Measurements from ENCODE around the gene FAM24A. TPM values are rescaled to one million over a fixed set of nuclear protein-coding genes. Genes with fewer than 3 reads are reported as not detected.
A peak's percentile ranks its signal among the peaks of the same experiment; 100 is the strongest.

The FAM24A gene
- total RNA-seq, 2 experiments from 2014 or later, result not detected

DNA sequence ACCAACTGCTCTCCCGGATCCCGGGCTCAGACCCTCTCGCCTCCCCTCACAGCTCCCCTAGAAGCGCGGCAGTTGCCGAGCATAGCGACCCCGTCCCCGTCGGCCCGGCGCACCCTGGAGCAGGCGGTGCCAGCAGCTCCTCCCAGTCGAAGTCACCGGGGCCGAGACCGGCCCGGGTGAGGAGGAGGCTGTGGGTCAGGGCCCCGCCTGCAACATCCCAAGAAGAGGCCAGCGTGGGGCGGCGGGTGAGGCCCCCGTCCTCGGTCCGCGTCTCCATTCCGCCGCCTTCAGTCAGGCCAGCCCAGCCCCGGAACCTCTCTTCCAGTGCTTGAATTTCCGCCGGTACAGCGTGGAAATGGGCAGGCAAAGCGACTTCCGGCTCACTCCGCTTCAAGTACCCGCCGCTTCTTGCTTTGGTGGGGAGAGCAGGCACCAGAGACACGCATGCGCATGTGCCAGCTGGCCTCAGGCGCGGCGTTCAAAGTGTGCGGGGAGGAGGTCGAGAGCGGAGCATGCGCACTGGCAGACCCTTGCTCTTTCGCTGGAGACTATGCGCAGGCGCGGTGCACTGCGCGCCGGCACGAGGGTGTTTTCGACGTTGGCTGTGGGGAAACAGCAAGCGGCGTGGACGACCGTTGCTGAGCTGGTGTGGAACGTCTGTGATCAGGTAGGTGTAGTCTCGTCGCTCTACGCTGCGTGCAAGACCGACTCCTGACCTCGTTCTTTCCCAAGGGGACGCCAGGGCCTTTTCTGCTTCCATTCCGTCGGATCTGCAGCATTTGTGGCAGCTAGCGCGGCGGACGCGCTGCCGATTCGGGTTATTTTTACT is 43.7 kb downstream of the FAM24A start, which contains the start of gene C10orf88:
Gene C10orf88, minus strand, starts transcription at position 326 of the 829 bp plus-strand sequence. Its CDS starts 49 bp downstream, at position 277.
- H3K27ac Mint-ChIP-seq, result peak within 1 kb of the TSS; percentile 87
- ATAC-seq (ENCODE audit: low read depth) (peak; percentile 97), DNase-seq (peak; percentile 95)
- POLR2A ChIA-PET, result interaction anchor here (0.6 to 1.7 kb wide), 8 partner anchors 9 to 579 kb away, joined by 3 to 9 read pairs (median 5); partner anchors contain the start of genes ACADSB, FAM24B, IKZF5 and PSTK
- peaks cover 32% of the 10 kb centered on the region for H3K4me1 Mint-ChIP-seq
- peaks cover 6% of the 10 kb centered on the region for H3K27me3 Mint-ChIP-seq
- H3K4me3 Mint-ChIP-seq, result peak within 1 kb of the TSS; percentile 91
- H3K9me3 Mint-ChIP-seq, result no peaks in the 10 kb centered on the region
- H3K36me3 Mint-ChIP-seq, result peaks cover 15% of the 10 kb centered on the region

- H3K4me3 Mint-ChIP-seq, result no peak overlapping the region
- H3K27ac Mint-ChIP-seq, result peak overlapping the region; percentile 87
- peaks cover 10% of the 10 kb centered on the region for H3K36me3 Mint-ChIP-seq
- peaks cover 29% of the 10 kb centered on the region for H3K4me1 Mint-ChIP-seq
- POLR2A ChIA-PET, result interaction anchor here (0.7 to 1.7 kb wide), 4 partner anchors 25 to 580 kb away, joined by 3 to 9 read pairs (median 8); partner anchors contain the start of genes ACADSB, FAM24B, IKZF5 and PSTK
- peaks cover 6% of the 10 kb centered on the region for H3K27me3 Mint-ChIP-seq
- ATAC-seq (ENCODE audit: low read depth), result no peak
- no peak for DNase-seq
- H3K9me3 Mint-ChIP-seq, result no peaks in the 10 kb centered on the region
Measured at GRCh38 chr10:122954731-122955050, 44.3 kb downstream of the FAM24A start.

DNA sequence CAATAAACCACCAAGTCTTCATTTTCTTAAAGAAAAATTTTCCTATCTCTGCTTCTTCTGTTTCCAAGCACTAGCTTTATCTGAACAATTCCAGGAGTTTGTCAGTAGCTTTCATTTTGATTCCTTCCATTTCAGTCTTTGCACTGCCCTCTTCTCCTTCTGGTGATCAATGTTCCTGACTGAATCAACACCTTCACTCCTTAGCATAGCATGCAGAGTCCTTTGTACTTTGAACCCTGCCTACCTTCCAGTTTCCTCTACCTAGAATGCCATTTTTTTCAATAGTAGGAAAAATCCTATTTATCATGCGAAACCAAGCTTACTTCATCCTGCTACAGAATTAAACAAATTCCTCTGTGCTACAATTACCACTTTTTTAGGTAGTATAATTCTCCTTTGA is 45.5 kb downstream of the FAM24A start:
- H3K4me3 Mint-ChIP-seq, result no peak overlapping the region
- ATAC-seq (ENCODE audit: low read depth) (no peak), DNase-seq (no peak)
- H3K27ac Mint-ChIP-seq, result no peak overlapping the region
- peaks cover 24% of the 10 kb centered on the region for H3K4me1 Mint-ChIP-seq
- H3K36me3 Mint-ChIP-seq, result peaks cover 10% of the 10 kb centered on the region
- POLR2A ChIA-PET, result interaction anchor here (1.2 kb wide), 1 partner anchor 52 kb away, joined by 3 read pairs; no protein-coding TSS in a partner anchor
- H3K27me3 Mint-ChIP-seq, result peaks cover 6% of the 10 kb centered on the region
- H3K9me3 Mint-ChIP-seq, result no peaks in the 10 kb centered on the region

GRCh38 chr10:122957474-122957873 is 47.1 kb downstream of the FAM24A start:
- Mint-ChIP-seq H3K4me3 (no peak overlapping the region), H3K36me3 (peaks cover 7% of the 10 kb centered on the region), H3K9me3 (no peaks in the 10 kb centered on the region), H3K27ac (no peak overlapping the region), H3K27me3 (peaks cover 6% of the 10 kb centered on the region), H3K4me1 (peaks cover 17% of the 10 kb centered on the region)
- ATAC-seq (ENCODE audit: low read depth), result no peak
- no peak for DNase-seq
- POLR2A ChIA-PET, result interaction anchor here (0.6 to 1.2 kb wide), 2 partner anchors 23 to 170 kb away, joined by 3 to 7 read pairs; partner anchors contain the start of gene PSTK

DNA sequence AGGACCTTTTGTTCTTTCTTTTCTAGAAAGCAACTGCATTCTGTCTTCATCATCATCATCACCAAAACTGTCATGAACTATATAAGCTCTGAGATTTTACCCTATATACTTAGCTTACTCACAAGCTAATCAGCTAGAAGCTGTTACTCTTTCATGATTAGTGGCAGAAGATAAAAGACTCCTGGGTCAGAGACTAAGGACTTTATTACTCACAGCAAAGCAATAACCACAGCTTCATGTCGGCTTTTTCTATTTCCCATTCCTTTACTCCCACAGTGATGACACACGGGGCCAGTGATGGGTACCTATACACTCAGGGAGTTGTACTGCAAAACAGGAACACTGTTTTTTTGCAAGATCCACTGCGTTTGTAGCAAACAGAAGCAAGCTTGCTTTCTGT is 52.0 kb downstream of the FAM24A start:
- Mint-ChIP-seq H3K27me3 (peaks cover 6% of the 10 kb centered on the region), H3K27ac (no peak overlapping the region), H3K9me3 (peaks cover 15% of the 10 kb centered on the region), H3K4me1 (no peaks in the 10 kb centered on the region), H3K4me3 (no peak overlapping the region), H3K36me3 (peaks cover 3% of the 10 kb centered on the region)
- ATAC-seq (ENCODE audit: low read depth) (no peak), DNase-seq (no peak)
- POLR2A ChIA-PET, result interaction anchor here (0.6 kb wide), 1 partner anchor 161 kb away, joined by 5 read pairs; no protein-coding TSS in a partner anchor

Other genes starting within 250 kb of the FAM24A start
- gene C10orf120, start 210.8 kb upstream of the FAM24A start, total RNA-seq, result not detected
- gene CUZD1, start 64.8 kb upstream of the FAM24A start, total RNA-seq, result 1 to 10 TPM; 3.0 to 3.4 TPM
- gene FAM24B, start 31.0 kb upstream of the FAM24A start, total RNA-seq, result 10 to 100 TPM; 15.8 to 19.1 TPM
- 10 to 100 TPM; 12.2 to 15.3 TPM for gene C10orf88, start 43.6 kb downstream of the FAM24A start, total RNA-seq
- gene PSTK, start 69.8 kb downstream of the FAM24A start, total RNA-seq, result 1 to 10 TPM; 3.5 to 4.5 TPM
- 10 to 100 TPM; 18.5 to 20.9 TPM for gene IKZF5, start 98.2 kb downstream of the FAM24A start, total RNA-seq
- gene ACADSB, start 98.4 kb downstream of the FAM24A start, total RNA-seq, result 10 to 100 TPM; 24.2 to 26.2 TPM
- gene HMX3, start 225.4 kb downstream of the FAM24A start, total RNA-seq, result not detected
- gene HMX2, start 237.5 kb downstream of the FAM24A start, total RNA-seq, result not detected
- gene BUB3, start 243.8 kb downstream of the FAM24A start, total RNA-seq, result 100 to 1,000 TPM; 254 to 265 TPM